Neuronal stem cell (in vitro differentiated cells): Measurements from ENCODE around the gene EMC9.

Experiments used
- DNase-seq: peaks from one replicate; pipeline ENCODE4 v3.0.0-alpha.2; 2013; ENCODE audit warnings: low spot score
- H2AFZ ChIP-seq: one replicate; pipeline ENCODE4 v1.6.1; 2013; ENCODE audit warnings: mild to moderate bottlenecking, low read length, inconsistent platforms
- H2AK5ac ChIP-seq: 2 replicates; pipeline ENCODE4 v1.6.1; 2013; ENCODE audit warnings: low read depth, mild to moderate bottlenecking, inconsistent platforms, low read length, moderate library complexity, mixed read lengths
- H2BK120ac ChIP-seq: 2 replicates; pipeline ENCODE4 v1.6.1; 2013; ENCODE audit warnings: low read depth, mild to moderate bottlenecking, inconsistent platforms, low read length, moderate library complexity, mixed read lengths
- H2BK12ac ChIP-seq: one replicate; pipeline ENCODE4 v1.6.1; 2013; ENCODE audit warnings: low read length, inconsistent platforms
- H2BK15ac ChIP-seq: 2 replicates; pipeline ENCODE4 v1.6.1; 2013; ENCODE audit warnings: mild to moderate bottlenecking, low read length, inconsistent platforms, mixed read lengths
- H2BK5ac ChIP-seq: one replicate; pipeline ENCODE4 v1.6.1; 2013; ENCODE audit warnings: inconsistent platforms, mild to moderate bottlenecking, low read length, moderate library complexity
- H3K14ac ChIP-seq: one replicate; pipeline ENCODE4 v1.6.1; 2013; ENCODE audit warnings: low read length, inconsistent platforms
- H3K18ac ChIP-seq: 2 replicates; pipeline ENCODE4 v1.6.1; 2013; ENCODE audit warnings: low read length, inconsistent platforms
- H3K23ac ChIP-seq: 2 replicates; pipeline ENCODE4 v1.6.1; 2013; ENCODE audit warnings: low read depth, mild to moderate bottlenecking, mixed read lengths, low read length, inconsistent platforms; ENCODE audit not compliant: poor library complexity
- H3K27ac ChIP-seq: replicated peaks from 3 replicates; pipeline ENCODE4 v1.5.1; 2013; ENCODE audit warnings: low read length, inconsistent platforms
- H3K27me3 ChIP-seq, 3 experiments: 2 replicates each; pipeline ENCODE4 v1.6.1; 2013; ENCODE audit warnings: low read length in 3 of 3, mild to moderate bottlenecking in 2 of 3, inconsistent platforms in 1 of 3, low read depth in 1 of 3, mixed read lengths in 1 of 3, moderate library complexity in 1 of 3; ENCODE audit not compliant: control insufficient read depth in 3 of 3, insufficient read depth in 3 of 3
- H3K36me3 ChIP-seq, 2 donors: replicated peaks in 1 of 2; 2 replicates each; pipeline ENCODE4 v1.6.1; 2013; ENCODE audit warnings: low read length in 2 of 2; ENCODE audit not compliant: control insufficient read depth in 2 of 2, insufficient read depth in 2 of 2
- H3K4ac ChIP-seq: 2 replicates; pipeline ENCODE4 v1.6.1; 2013; ENCODE audit warnings: inconsistent platforms, mild to moderate bottlenecking, low read length, moderate library complexity
- H3K4me1 ChIP-seq, 2 donors: 1 replicate in 1 of 2; 2 replicates in 1 of 2; pipeline ENCODE4 v1.6.1; 2013; ENCODE audit warnings: low read length in 2 of 2, low read depth in 1 of 2; ENCODE audit not compliant: control insufficient read depth in 2 of 2, insufficient read depth in 1 of 2
- H3K4me2 ChIP-seq: one replicate; pipeline ENCODE4 v1.6.1; 2013; ENCODE audit warnings: mild to moderate bottlenecking, low read length, inconsistent platforms; ENCODE audit not compliant: insufficient read depth, poor library complexity, severe bottlenecking
- H3K4me3 ChIP-seq, 2 donors: 2 replicates each; pipeline ENCODE4 v1.5.1; 2013; ENCODE audit warnings: low read length in 2 of 2, mild to moderate bottlenecking in 2 of 2, inconsistent platforms in 1 of 2, moderate library complexity in 1 of 2
- H3K79me1 ChIP-seq: one replicate; pipeline ENCODE4 v1.6.1; 2013; ENCODE audit warnings: low read depth, mild to moderate bottlenecking, inconsistent platforms, low read length, moderate library complexity
- H3K9ac ChIP-seq: one replicate; pipeline ENCODE4 v1.6.1; 2013; ENCODE audit warnings: mild to moderate bottlenecking, low read depth, low read length, inconsistent platforms; ENCODE audit not compliant: poor library complexity
- H3K9me3 ChIP-seq, 2 donors: replicated peaks in 1 of 2; 2 replicates each; pipeline versions ENCODE3 to v1.6.1; 2013; ENCODE audit warnings: low read length in 2 of 2, mild to moderate bottlenecking in 2 of 2, inconsistent platforms in 1 of 2, low read depth in 1 of 2, mixed read lengths in 1 of 2, moderate library complexity in 1 of 2; ENCODE audit not compliant: control insufficient read depth in 2 of 2, insufficient read depth in 1 of 2
- H4K8ac ChIP-seq: one replicate; pipeline ENCODE4 v1.6.1; 2013; ENCODE audit warnings: low read depth, mild to moderate bottlenecking, inconsistent platforms, low read length, moderate library complexity
- H4K91ac ChIP-seq: one replicate; pipeline ENCODE4 v1.6.1; 2013; ENCODE audit warnings: low read length, low read depth, mild to moderate bottlenecking, inconsistent platforms; ENCODE audit not compliant: poor library complexity
- WGBS, 2 donors: extraction: QIAGEN DNeasy Blood & Tissue Kit; methylation state at CpG; one replicate each; pipeline ENCODE4 v1.1.7; 2013; ENCODE audit warnings: missing lambda C conversion rate in 2 of 2, mixed read lengths in 1 of 2; ENCODE audit not compliant: insufficient read length in 2 of 2, insufficient replicate concordance in 1 of 2; ENCODE audit errors: extremely low coverage in 2 of 2; 5-methylcytosine and 5-hydroxymethylcytosine counted together

EMC9 gene

DNA sequence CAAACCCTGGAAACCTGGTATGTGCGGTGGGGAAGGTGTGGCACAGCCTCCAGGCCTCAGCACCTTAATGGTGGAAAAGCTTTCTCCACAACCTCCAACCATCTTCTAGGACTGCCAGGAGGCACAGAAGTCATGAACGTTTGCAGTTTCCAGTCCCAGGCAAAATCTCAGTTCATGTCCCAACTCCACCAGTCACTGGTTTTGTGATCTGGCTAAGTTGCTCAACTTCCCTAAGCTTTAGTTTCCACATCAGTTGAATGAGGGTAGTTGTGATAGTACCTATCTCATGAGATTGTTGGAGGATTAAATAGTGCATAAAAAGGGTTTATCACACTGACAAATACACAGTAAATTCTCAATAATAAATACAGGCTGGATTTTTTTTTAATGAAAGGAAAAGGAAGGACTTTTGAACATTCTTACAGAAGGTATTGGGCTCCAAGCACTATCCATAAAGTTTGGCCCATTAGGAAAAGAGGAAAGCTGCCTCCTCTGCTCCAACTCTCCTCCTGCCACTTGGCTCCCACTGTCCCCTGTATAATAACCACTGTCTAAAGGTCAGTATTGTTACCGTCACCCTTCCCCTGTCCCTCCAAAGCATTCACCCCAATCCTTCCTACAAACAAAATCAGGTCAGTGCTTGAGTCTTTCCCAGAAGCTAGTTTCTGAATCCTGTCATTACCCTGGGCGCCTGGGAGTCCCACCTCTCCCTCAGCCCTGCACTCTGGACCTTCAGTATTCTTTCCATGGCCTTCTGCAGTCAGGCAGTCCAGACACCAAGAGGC is 41.0 kb downstream of the EMC9 start:
- H4K91ac ChIP-seq = no peak overlapping the region
- no peak overlapping the region for H2BK12ac ChIP-seq
- H4K8ac ChIP-seq = no peak overlapping the region
- no peak overlapping the region for H3K18ac ChIP-seq
- H3K4me1 ChIP-seq = peaks cover 3 to 4% of the 10 kb centered on the region in 2 donors
- no CpG with 5 or more reads among the region's 4 CpGs for WGBS, 2 donors
- H3K4me3 ChIP-seq = no peak overlapping the region
- no peak overlapping the region for H2AK5ac ChIP-seq
- no peak overlapping the region for H2AFZ ChIP-seq
- no peaks in the 10 kb centered on the region for H3K27me3 ChIP-seq
- no peak overlapping the region for H2BK120ac ChIP-seq
- H2BK5ac ChIP-seq = no peak overlapping the region
- H3K9me3 ChIP-seq = peaks cover 0 to 2% of the 10 kb centered on the region in 2 donors
- H3K14ac ChIP-seq = no peak overlapping the region
- H3K27ac ChIP-seq = no peak overlapping the region
- no peak overlapping the region for H2BK15ac ChIP-seq
- no peak for DNase-seq
- no peak overlapping the region for H3K4ac ChIP-seq
- H3K23ac ChIP-seq = no peak overlapping the region
- H3K36me3 ChIP-seq = peaks cover 31 to 48% of the 10 kb centered on the region in 2 donors
- H3K4me2 ChIP-seq = no peak overlapping the region
- no peak overlapping the region for H3K9ac ChIP-seq
- H3K79me1 ChIP-seq = no peaks in the 10 kb centered on the region

DNA sequence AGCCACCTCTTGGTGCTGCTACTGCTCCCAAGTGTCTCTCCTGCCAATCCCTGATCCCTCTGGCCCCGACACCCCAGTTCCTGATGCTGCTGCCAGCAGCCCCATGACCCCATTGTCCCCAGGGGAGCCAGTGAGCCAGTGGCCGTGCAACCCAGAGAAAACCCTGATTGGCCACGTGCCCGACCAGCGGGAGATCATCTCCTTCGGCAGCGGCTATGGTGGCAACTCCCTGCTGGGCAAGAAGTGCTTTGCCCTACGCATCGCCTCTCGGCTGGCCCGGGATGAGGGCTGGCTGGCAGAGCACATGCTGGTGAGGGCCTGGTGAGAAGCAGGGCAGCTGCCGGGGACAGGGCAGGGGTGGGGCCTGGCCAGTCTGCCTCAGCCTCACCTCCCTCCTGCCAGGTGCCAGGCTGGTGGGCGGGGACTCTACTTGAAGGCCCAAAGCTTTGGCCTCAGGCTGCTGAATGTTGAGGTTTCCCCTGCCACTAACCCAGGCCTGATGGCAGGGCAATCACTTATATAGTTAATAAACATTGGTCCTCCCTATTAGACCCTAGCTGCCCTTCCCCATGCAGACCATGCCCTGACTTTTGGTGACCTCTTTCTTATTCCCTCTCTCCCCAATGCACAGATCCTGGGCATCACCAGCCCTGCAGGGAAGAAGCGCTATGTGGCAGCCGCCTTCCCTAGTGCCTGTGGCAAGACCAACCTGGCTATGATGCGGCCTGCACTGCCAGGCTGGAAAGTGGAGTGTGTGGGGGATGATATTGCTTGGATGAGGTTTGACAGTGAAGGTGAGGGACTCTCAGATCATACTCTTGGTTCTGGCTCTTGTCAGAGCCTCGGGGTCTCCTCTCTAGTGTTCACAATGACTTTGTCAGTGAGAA is 42.2 kb downstream of the EMC9 start:
- no peak overlapping the region for H3K27ac ChIP-seq
- no peak overlapping the region for H2BK5ac ChIP-seq
- no peak overlapping the region for H2BK12ac ChIP-seq
- no peaks in the 10 kb centered on the region for H3K79me1 ChIP-seq
- H2BK120ac ChIP-seq = no peak overlapping the region
- WGBS, 2 donors = no CpG with 5 or more reads among the region's 17 CpGs
- no peak overlapping the region for H3K4me2 ChIP-seq
- H3K23ac ChIP-seq = no peak overlapping the region
- H3K4ac ChIP-seq = no peak overlapping the region
- no peak overlapping the region for H3K18ac ChIP-seq
- no peak overlapping the region for H4K91ac ChIP-seq
- no peak overlapping the region for H4K8ac ChIP-seq
- H3K4me3 ChIP-seq = no peak overlapping the region
- peaks cover 0 to 2% of the 10 kb centered on the region in 2 donors for H3K9me3 ChIP-seq
- no peaks in the 10 kb centered on the region for H3K27me3 ChIP-seq
- H3K14ac ChIP-seq = no peak overlapping the region
- DNase-seq = no peak
- peaks cover 7 to 11% of the 10 kb centered on the region in 2 donors for H3K4me1 ChIP-seq
- H2AK5ac ChIP-seq = no peak overlapping the region
- peak overlapping the region; percentile 64 for H3K9ac ChIP-seq
- peaks cover 31 to 48% of the 10 kb centered on the region in 2 donors for H3K36me3 ChIP-seq
- no peak overlapping the region for H2BK15ac ChIP-seq
- no peak overlapping the region for H2AFZ ChIP-seq

DNA sequence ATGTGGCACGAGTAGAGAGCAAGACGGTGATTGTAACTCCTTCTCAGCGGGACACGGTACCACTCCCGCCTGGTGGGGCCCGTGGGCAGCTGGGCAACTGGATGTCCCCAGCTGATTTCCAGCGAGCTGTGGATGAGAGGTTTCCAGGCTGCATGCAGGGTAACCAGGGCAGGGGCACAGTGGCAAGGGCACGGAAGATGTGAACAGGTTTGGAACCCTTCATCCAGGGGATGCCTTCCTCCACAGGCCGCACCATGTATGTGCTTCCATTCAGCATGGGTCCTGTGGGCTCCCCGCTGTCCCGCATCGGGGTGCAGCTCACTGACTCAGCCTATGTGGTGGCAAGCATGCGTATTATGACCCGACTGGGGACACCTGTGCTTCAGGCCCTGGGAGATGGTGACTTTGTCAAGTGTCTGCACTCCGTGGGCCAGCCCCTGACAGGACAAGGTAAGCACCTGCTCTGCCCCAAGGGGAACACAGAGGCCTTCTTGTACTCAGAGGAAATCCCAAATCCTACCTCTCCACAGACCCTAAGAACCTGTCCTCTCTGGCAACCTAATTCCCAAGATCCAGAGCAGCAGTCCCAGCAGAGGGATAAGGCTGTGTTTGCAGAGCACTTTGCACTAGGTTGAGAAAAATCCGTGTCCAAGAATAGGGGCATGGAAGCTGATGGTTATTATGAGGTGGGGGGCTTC is 43.0 kb downstream of the EMC9 start:
- Histone ChIP-seq H3K4me1 (peaks cover 11% of the 10 kb centered on the region in 2 donors), H3K79me1 (no peaks in the 10 kb centered on the region), H3K9ac (peak overlapping the region; percentile 60), H3K4me2 (no peak overlapping the region), H3K27ac (no peak overlapping the region), H4K91ac (no peak overlapping the region), H3K4ac (no peak overlapping the region), H2BK120ac (no peak overlapping the region), H2BK12ac (no peak overlapping the region), H3K18ac (no peak overlapping the region), H3K23ac (peak overlapping the region; percentile 26), H2BK15ac (no peak overlapping the region), H3K27me3 (no peaks in the 10 kb centered on the region), H2AFZ (no peak overlapping the region), H2BK5ac (no peak overlapping the region), H3K36me3 (peaks cover 27 to 40% of the 10 kb centered on the region in 2 donors), H3K4me3 (no peak overlapping the region), H2AK5ac (no peak overlapping the region), H4K8ac (no peak overlapping the region), H3K14ac (no peak overlapping the region), H3K9me3 (no peaks in the 10 kb centered on the region)
- DNase-seq = no peak
- WGBS, 2 donors = no CpG with 5 or more reads among the region's 16 CpGs
